Glomerular endothelial cell (primary cell): Measurements from ENCODE around the gene SLC2A3. TPM values are rescaled to one million over a fixed set of nuclear protein-coding genes. Genes with fewer than 3 reads are reported as not detected.
"Not testable (repeated sequence)": the region's sequence is repeated elsewhere in the genome, so short reads cannot be mapped to it uniquely, and the experiment has no call there.

ENCODE experiments used
- DNase-seq: peaks from one replicate; pipeline ENCODE4 v3.0.0-alpha.2; 2011; ENCODE audit warnings: low read depth, low spot score; ENCODE audit errors: extremely low read depth
- total RNA-seq: library from RNA; depleted of rRNA; stranded (reverse); fragments of >200 nt; gene quantifications from 2 replicates; pipeline ENCODE4 v1.2.3, GENCODE V29; 2015

The SLC2A3 gene
- 21.3 and 25.8 TPM in 2 replicates for total RNA-seq

GRCh38 chr12:7935590-7936581 lies at the start of gene SLC2A3:
SLC2A3 (minus strand) TSS chr12:7936187; CDS start chr12:7936034, 153 bp downstream.
- DNase-seq = no peak

GRCh38 chr12:7984900-7985299 lies 48.9 kb upstream of the SLC2A3 start:
- no peak for DNase-seq

- DNase-seq = not testable (repeated sequence)
Measured at GRCh38 chr12:7983460-7983859, 47.5 kb upstream of the SLC2A3 start.

- not testable (repeated sequence) for DNase-seq
Measured at GRCh38 chr12:7983019-7983418, 47.0 kb upstream of the SLC2A3 start.

- not testable (repeated sequence) for DNase-seq
Measured at GRCh38 chr12:7982332-7982735, 46.3 kb upstream of the SLC2A3 start.

- DNase-seq = no peak
Measured at GRCh38 chr12:7981446-7981845, 45.5 kb upstream of the SLC2A3 start.

- not testable (repeated sequence) for DNase-seq
Measured at GRCh38 chr12:7977351-7978124, 41.6 kb upstream of the SLC2A3 start.

- DNase-seq = no peak
Measured at GRCh38 chr12:7973457-7973825, 37.5 kb upstream of the SLC2A3 start.

- no peak for DNase-seq
Measured at GRCh38 chr12:7972734-7973456, 36.9 kb upstream of the SLC2A3 start.

GRCh38 chr12:7972269-7972668 lies 36.3 kb upstream of the SLC2A3 start:
- DNase-seq = not testable (repeated sequence)

- not testable (repeated sequence) for DNase-seq
Measured at GRCh38 chr12:7971765-7972164, 35.8 kb upstream of the SLC2A3 start.

GRCh38 chr12:7970475-7971252 lies 34.7 kb upstream of the SLC2A3 start:
- DNase-seq = no peak

GRCh38 chr12:7966563-7966962 lies 30.6 kb upstream of the SLC2A3 start:
- DNase-seq = no peak

GRCh38 chr12:7964669-7965068 lies 28.7 kb upstream of the SLC2A3 start:
- DNase-seq = not testable (repeated sequence)

- no peak for DNase-seq
Measured at GRCh38 chr12:7961395-7962178, 25.6 kb upstream of the SLC2A3 start.

- no peak for DNase-seq
Measured at GRCh38 chr12:7959701-7960121, 23.7 kb upstream of the SLC2A3 start.

- DNase-seq = no peak
Measured at GRCh38 chr12:7959278-7959677, 23.3 kb upstream of the SLC2A3 start.

- DNase-seq = not testable (repeated sequence)
Measured at GRCh38 chr12:7954877-7955276, 18.9 kb upstream of the SLC2A3 start.

- not testable (repeated sequence) for DNase-seq
Measured at GRCh38 chr12:7954418-7954817, 18.4 kb upstream of the SLC2A3 start.
